ENCODE data around the gene ARNT2. TPM values are rescaled to one million over a fixed set of nuclear protein-coding genes. Genes with fewer than 3 reads are reported as not detected.

The ARNT2 gene
- total and polyA plus RNA-seq, 3 donors from 2014 or later: 34.3 to 58.7 (median 50.2) TPM

- TF ChIP-seq POLR2A (IDR thresholded peaks at IDR 0.05) (no peak), CTCF (IDR thresholded peaks at IDR 0.05) (no peak)
- Histone ChIP-seq H3K27ac (no peak overlapping the region), H3K4me3 (no peak overlapping the region), H3K9me3 (no peaks in the 10 kb centered on the region), H3K4me1 (no peaks in the 10 kb centered on the region), H3K27me3 (no peaks in the 10 kb centered on the region), H3K36me3 (ENCODE audit: low read depth, missing control alignments) (no peaks in the 10 kb centered on the region)
- no peak for DNase-seq
- intact Hi-C loops (cut with DNase I; ENCODE audit: low total_unique reads): no loop called here
- WGBS, 2 donors: 86 to 96% methylated on average over 3 of the region's 3 CpGs
These were observed 122.6 kb downstream of the ARNT2 start for GRCh38 chr15:80526556-80527340.

DNA sequence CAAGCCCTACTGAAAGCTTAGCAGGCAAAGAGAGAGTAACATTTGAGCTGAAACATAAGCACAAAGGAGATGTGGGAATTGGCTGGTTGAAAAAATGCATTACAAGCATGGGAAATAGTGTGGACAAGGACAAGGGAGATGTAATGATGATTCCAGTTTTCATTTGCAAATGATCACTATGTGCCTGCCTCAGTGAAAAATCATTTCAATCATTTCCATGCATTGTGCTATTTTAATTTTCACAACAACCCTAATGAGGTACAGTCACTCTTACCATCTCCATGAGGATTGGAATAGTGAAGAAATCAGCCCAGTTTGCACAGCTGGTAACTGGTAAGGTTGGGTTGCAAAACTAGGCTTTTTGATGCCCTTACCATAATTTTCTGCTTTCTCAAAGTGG, 123.2 kb downstream of the ARNT2 start:
- no peaks in the 10 kb centered on the region for H3K27me3 ChIP-seq
- no peak for DNase-seq
- no peaks in the 10 kb centered on the region for H3K36me3 ChIP-seq (ENCODE audit: low read depth, missing control alignments)
- H3K27ac ChIP-seq: no peak overlapping the region
- no peak for TF ChIP-seq CTCF (IDR thresholded peaks at IDR 0.05)
- TF ChIP-seq POLR2A (IDR thresholded peaks at IDR 0.05): no peak
- H3K9me3 ChIP-seq: no peaks in the 10 kb centered on the region
- intact Hi-C loops (cut with DNase I; ENCODE audit: low total_unique reads): no loop called here
- H3K4me3 ChIP-seq: no peak overlapping the region
- peaks cover 3% of the 10 kb centered on the region for H3K4me1 ChIP-seq

GRCh38 chr15:80527961-80528360, 123.8 kb downstream of the ARNT2 start:
- TF ChIP-seq POLR2A (IDR thresholded peaks at IDR 0.05) (no peak), CTCF (IDR thresholded peaks at IDR 0.05) (no peak)
- H3K27me3 ChIP-seq: no peaks in the 10 kb centered on the region
- H3K9me3 ChIP-seq: no peaks in the 10 kb centered on the region
- 95 to 96% methylated on average over 5 of the region's 5 CpGs for WGBS, 2 donors
- no peaks in the 10 kb centered on the region for H3K36me3 ChIP-seq (ENCODE audit: low read depth, missing control alignments)
- no peak overlapping the region for H3K4me3 ChIP-seq
- H3K27ac ChIP-seq: no peak overlapping the region
- peaks cover 3% of the 10 kb centered on the region for H3K4me1 ChIP-seq
- intact Hi-C loops (cut with DNase I; ENCODE audit: low total_unique reads): no loop called here
- DNase-seq: no peak

- Histone ChIP-seq H3K9me3 (no peaks in the 10 kb centered on the region), H3K27me3 (no peaks in the 10 kb centered on the region), H3K4me1 (peaks cover 3% of the 10 kb centered on the region), H3K4me3 (no peak overlapping the region), H3K36me3 (ENCODE audit: low read depth, missing control alignments) (no peaks in the 10 kb centered on the region), H3K27ac (no peak overlapping the region)
- 56 to 59% methylated on average over 5 of the region's 5 CpGs for WGBS, 2 donors
- intact Hi-C loops (cut with DNase I; ENCODE audit: low total_unique reads): no loop called here
- TF ChIP-seq POLR2A (IDR thresholded peaks at IDR 0.05): no peak
- TF ChIP-seq CTCF (IDR thresholded peaks at IDR 0.05): no peak
- DNase-seq: no peak
These were observed 126.7 kb downstream of the ARNT2 start for GRCh38 chr15:80530737-80531365.

All from testis (tissue), 3 donors.